Measurements from ENCODE around the gene PRPS1. TPM values are rescaled to one million over a fixed set of nuclear protein-coding genes. Genes with fewer than 3 reads are reported as not detected.

The PRPS1 gene
- polyA plus RNA-seq, 1 donor from 2014 or later, result 60.8 TPM

- no peaks in the 10 kb centered on the region for H3K27me3 ChIP-seq (ENCODE audit: insufficient read depth, low read depth, low read length)
- no peaks in the 10 kb centered on the region for H3K79me2 ChIP-seq (replicated peaks; ENCODE audit: insufficient read depth, low read length)
- TF ChIP-seq TAF1 (IDR thresholded peaks at IDR 0.05; ENCODE audit: low read depth) (no peak), CTCF (IDR thresholded peaks at IDR 0.05; ENCODE audit: poor library complexity, severe bottlenecking) (peak; percentile 71), EZH2 (IDR thresholded peaks at IDR 0.05; ENCODE audit: borderline replicate concordance, insufficient read depth, low read length, poor library complexity, severe bottlenecking) (no peak), RAD21 (conservative IDR thresholded peaks at IDR 0.05) (peak; percentile 73), SMC3 (conservative IDR thresholded peaks at IDR 0.05; ENCODE audit: poor library complexity) (peak; percentile 82), MXI1 (conservative IDR thresholded peaks at IDR 0.05; ENCODE audit: poor library complexity, severe bottlenecking) (no peak)
- no peak overlapping the region for H3K4me3 ChIP-seq (ENCODE audit: low read length)
- no peaks in the 10 kb centered on the region for H3F3A ChIP-seq (ENCODE audit: insufficient read depth, low read length, poor library complexity, severe bottlenecking)
- no peaks in the 10 kb centered on the region for H4K20me1 ChIP-seq (ENCODE audit: insufficient read depth)
- no peaks in the 10 kb centered on the region for H3K9me3 ChIP-seq (ENCODE audit: low read length)
- H3K4me2 ChIP-seq (ENCODE audit: low read length), result no peak overlapping the region
- no peak overlapping the region for H2AFZ ChIP-seq (ENCODE audit: low read depth, low read length)
- no peak overlapping the region for H3K9ac ChIP-seq (ENCODE audit: low read length)
- no peak overlapping the region for H3K27ac ChIP-seq (ENCODE audit: low read length)
- H3K9me2 ChIP-seq (ENCODE audit: insufficient read depth, low read length), result no peaks in the 10 kb centered on the region
- no peaks in the 10 kb centered on the region for H3K36me3 ChIP-seq (ENCODE audit: insufficient read depth, low read length)
Observed at GRCh38 chrX:107659768-107660167, 31.5 kb downstream of the PRPS1 start.

GRCh38 chrX:107662145-107662544, 33.8 kb downstream of the PRPS1 start:
- no peak overlapping the region for H3K4me3 ChIP-seq (ENCODE audit: low read length)
- H3K9me2 ChIP-seq (ENCODE audit: insufficient read depth, low read length), result no peaks in the 10 kb centered on the region
- H3K4me2 ChIP-seq (ENCODE audit: low read length), result no peak overlapping the region
- no peak overlapping the region for H3K9ac ChIP-seq (ENCODE audit: low read length)
- H3K36me3 ChIP-seq (ENCODE audit: insufficient read depth, low read length), result no peaks in the 10 kb centered on the region
- TF ChIP-seq POLR2AphosphoS5 (IDR thresholded peaks at IDR 0.05) (no peak), RAD21 (conservative IDR thresholded peaks at IDR 0.05) (no peak), SMC3 (conservative IDR thresholded peaks at IDR 0.05; ENCODE audit: poor library complexity) (no peak), CTCF (IDR thresholded peaks at IDR 0.05; ENCODE audit: poor library complexity, severe bottlenecking) (no peak), TAF1 (IDR thresholded peaks at IDR 0.05; ENCODE audit: low read depth) (no peak)
- H2AFZ ChIP-seq (ENCODE audit: low read depth, low read length), result no peak overlapping the region
- H3F3A ChIP-seq (ENCODE audit: insufficient read depth, low read length, poor library complexity, severe bottlenecking), result no peaks in the 10 kb centered on the region
- H3K9me3 ChIP-seq (ENCODE audit: low read length), result no peaks in the 10 kb centered on the region
- H3K27me3 ChIP-seq (ENCODE audit: insufficient read depth, low read depth, low read length), result no peaks in the 10 kb centered on the region
- H3K79me2 ChIP-seq (replicated peaks; ENCODE audit: insufficient read depth, low read length), result no peaks in the 10 kb centered on the region
- no peak overlapping the region for H3K27ac ChIP-seq (ENCODE audit: low read length)
- no peaks in the 10 kb centered on the region for H4K20me1 ChIP-seq (ENCODE audit: insufficient read depth)

- Histone ChIP-seq H3K27me3 (ENCODE audit: insufficient read depth, low read depth, low read length) (no peaks in the 10 kb centered on the region), H2AFZ (ENCODE audit: low read depth, low read length) (no peak overlapping the region), H3K9me2 (ENCODE audit: insufficient read depth, low read length) (no peaks in the 10 kb centered on the region), H3F3A (ENCODE audit: insufficient read depth, low read length, poor library complexity, severe bottlenecking) (no peaks in the 10 kb centered on the region), H3K4me2 (ENCODE audit: low read length) (no peak overlapping the region), H3K36me3 (ENCODE audit: insufficient read depth, low read length) (no peaks in the 10 kb centered on the region), H4K20me1 (ENCODE audit: insufficient read depth) (no peaks in the 10 kb centered on the region), H3K27ac (ENCODE audit: low read length) (no peak overlapping the region), H3K9me3 (ENCODE audit: low read length) (no peaks in the 10 kb centered on the region), H3K4me3 (ENCODE audit: low read length) (no peak overlapping the region), H3K9ac (ENCODE audit: low read length) (no peak overlapping the region), H3K79me2 (replicated peaks; ENCODE audit: insufficient read depth, low read length) (no peaks in the 10 kb centered on the region)
- TF ChIP-seq SMC3 (conservative IDR thresholded peaks at IDR 0.05; ENCODE audit: poor library complexity) (no peak), EZH2 (IDR thresholded peaks at IDR 0.05; ENCODE audit: borderline replicate concordance, insufficient read depth, low read length, poor library complexity, severe bottlenecking) (no peak), MXI1 (conservative IDR thresholded peaks at IDR 0.05; ENCODE audit: poor library complexity, severe bottlenecking) (no peak), EP300 (conservative IDR thresholded peaks at IDR 0.05; ENCODE audit: poor library complexity, severe bottlenecking) (no peak), RAD21 (conservative IDR thresholded peaks at IDR 0.05) (no peak), CTCF (IDR thresholded peaks at IDR 0.05; ENCODE audit: poor library complexity, severe bottlenecking) (no peak), REST (IDR thresholded peaks at IDR 0.05; ENCODE audit: borderline replicate concordance) (no peak), TAF1 (IDR thresholded peaks at IDR 0.05; ENCODE audit: low read depth) (no peak), POLR2AphosphoS5 (IDR thresholded peaks at IDR 0.05) (no peak)
Observed at GRCh38 chrX:107662824-107663223, 34.5 kb downstream of the PRPS1 start.

Measured in neural cell (in vitro differentiated cells).